ENCODE data around the gene SHKBP1. TPM values are rescaled to one million over a fixed set of nuclear protein-coding genes. Genes with fewer than 3 reads are reported as not detected.

The SHKBP1 gene
- total and polyA plus RNA-seq, 10 of the 15 experiments (the other 5 are each of a cell fraction or from before 2014, with no cell fraction given): 2.3 to 123 (median 67.0) TPM

- CTCF ChIA-PET: no interaction called here
- in situ Hi-C loops (cut with MboI) (no loop called here), intact Hi-C loops (cut with micrococcal nuclease; ENCODE audit: unreplicated experiment) (no loop called here)
- no peak overlapping the region for H3K4me2 ChIP-seq (ENCODE audit: control insufficient read depth, insufficient read depth)
- no peak overlapping the region for H3K27ac ChIP-seq (ENCODE audit: control insufficient read depth, insufficient read depth)
- RAD21 ChIA-PET (ENCODE audit: unreplicated experiment): no interaction called here
- no peaks in the 10 kb centered on the region for H3K27me3 ChIP-seq (replicated peaks in 1 of 2; ENCODE audit: control insufficient read depth in 2 of 2, insufficient read depth in 2 of 2, low read length in 1 of 2)
- whole genome bisulfite sequencing (ENCODE audit: insufficient coverage, insufficient replicate concordance, low lambda C conversion rate, missing lambda C conversion rate): 88% methylated on average over 13 of the region's 14 CpGs
- H4K20me1 ChIP-seq (ENCODE audit: control insufficient read depth, insufficient read depth): no peaks in the 10 kb centered on the region
- H3K9ac ChIP-seq (ENCODE audit: control insufficient read depth, insufficient read depth, low read length): no peak overlapping the region
- H2AFZ ChIP-seq (ENCODE audit: control insufficient read depth, low read depth, low read length): no peak overlapping the region
- ATAC-seq (no peak), DNase-seq (ENCODE audit: low read depth, low spot score) (no peak), FAIRE-seq (no peak)
- no TSS peak for BruUV-seq (replicated peaks)
- POLR2A ChIA-PET: no interaction called here
- no peak overlapping the region for H3K4me3 ChIP-seq
- no peaks in the 10 kb centered on the region; the same call in 1 of the 2 replicates for H3K79me2 ChIP-seq (ENCODE audit: control insufficient read depth, insufficient read depth, low read length)
- TF ChIP-seq SMAD1 (IDR thresholded peaks at IDR 0.05; ENCODE audit: low read depth, partially characterized antibody) (no peak), FOXK2 (IDR thresholded peaks at IDR 0.05) (no peak), RBBP5 (conservative IDR thresholded peaks at IDR 0.05) (no peak)
- H3K4me1 ChIP-seq (ENCODE audit: control insufficient read depth, insufficient read depth, low read length): peaks cover 20% of the 10 kb centered on the region
- peaks cover 8 to 14% of the 10 kb centered on the region in 2 experiments for H3K36me3 ChIP-seq (ENCODE audit: control insufficient read depth in 2 of 2, insufficient read depth in 2 of 2, low read length in 1 of 2)
- SMC1A ChIA-PET (ENCODE audit: uncharacterized antibody, unreplicated experiment): no interaction called here
- no peaks in the 10 kb centered on the region for H3K9me3 ChIP-seq (replicated peaks; ENCODE audit: control insufficient read depth, insufficient read depth, low read length)
Measured at GRCh38 chr19:40583283-40583682, 6.6 kb downstream of the SHKBP1 start.

- ATAC-seq (0 out of 3 replicates have a peak, but pooled peaks have one; percentile 32), FAIRE-seq (no peak), DNase-seq (ENCODE audit: low read depth, low spot score) (no peak)
- ChIA-PET POLR2A (no interaction called here), RAD21 (ENCODE audit: unreplicated experiment) (no interaction called here), SMC1A (ENCODE audit: uncharacterized antibody, unreplicated experiment) (no interaction called here), CTCF (interaction anchor here (0.5 kb wide), 1 partner anchor 35 kb away, joined by 3 read pairs; no protein-coding TSS in a partner anchor)
- H2AFZ ChIP-seq (ENCODE audit: control insufficient read depth, low read depth, low read length): no peak overlapping the region
- peaks cover 19% of the 10 kb centered on the region for H3K4me1 ChIP-seq (ENCODE audit: control insufficient read depth, insufficient read depth, low read length)
- no peaks in the 10 kb centered on the region for H3K9me3 ChIP-seq (replicated peaks; ENCODE audit: control insufficient read depth, insufficient read depth, low read length)
- no peak overlapping the region for H3K9ac ChIP-seq (ENCODE audit: control insufficient read depth, insufficient read depth, low read length)
- peaks cover 8 to 14% of the 10 kb centered on the region in 2 experiments for H3K36me3 ChIP-seq (ENCODE audit: control insufficient read depth in 2 of 2, insufficient read depth in 2 of 2, low read length in 1 of 2)
- H3K79me2 ChIP-seq (ENCODE audit: control insufficient read depth, insufficient read depth, low read length): no peaks in the 10 kb centered on the region
- H3K27ac ChIP-seq (ENCODE audit: control insufficient read depth, insufficient read depth): 0 out of 2 replicates have a peak overlapping the region, but pooled peaks have one; percentile 2
- TF ChIP-seq STAT1 (conservative IDR thresholded peaks at IDR 0.05) (no peak), RAD21 (IDR thresholded peaks at IDR 0.05; ENCODE audit: insufficient read depth, low read depth, low read length) (0 out of 2 replicates have a peak, but pooled peaks have one; percentile 14), CTCF (IDR thresholded peaks at IDR 0.05 in 2 of 3, conservative IDR thresholded peaks at IDR 0.05 in 1 of 3; ENCODE audit: control insufficient read depth in 2 of 3, extremely low read depth in 1 of 3, insufficient read depth in 1 of 3, low read depth in 3 of 3, low read length in 3 of 3) (peak in 1 of 3 experiments; percentile 44; a peak in 2 of 6 replicates)
- H3K27me3 ChIP-seq (replicated peaks in 1 of 2; ENCODE audit: control insufficient read depth in 2 of 2, insufficient read depth in 2 of 2, low read length in 1 of 2): no peaks in the 10 kb centered on the region
- 17% methylated on average over 5 of the region's 5 CpGs for WGBS (ENCODE audit: insufficient coverage, insufficient replicate concordance, low lambda C conversion rate, missing lambda C conversion rate)
- intact Hi-C loops (cut with micrococcal nuclease; ENCODE audit: unreplicated experiment) (no loop called here), in situ Hi-C loops (cut with MboI) (no loop called here)
- H3K4me2 ChIP-seq (ENCODE audit: control insufficient read depth, insufficient read depth): no peak overlapping the region
- H3K4me3 ChIP-seq: no peak overlapping the region
- H4K20me1 ChIP-seq (ENCODE audit: control insufficient read depth, insufficient read depth): no peaks in the 10 kb centered on the region
- no TSS peak for BruUV-seq (replicated peaks)
Measured at GRCh38 chr19:40584007-40584406, 7.3 kb downstream of the SHKBP1 start.
